MG63 (cell line): ENCODE measurements around the gene LTBP1. TPM values are rescaled to one million over a fixed set of nuclear protein-coding genes. Genes with fewer than 3 reads are reported as not detected.
A peak's percentile ranks its signal among the peaks of the same experiment; 100 is the strongest.

Experiments
- DNase-seq: peaks from one replicate; pipeline ENCODE4 v3.0.0-alpha.2; 2020
- H3K27me3 ChIP-seq: fragments of 250-450 bp; sonication (Bioruptor Pico); 2 replicates; pipeline ENCODE4 v1.5.1; 2020; ENCODE audit warnings: mild to moderate bottlenecking, moderate library complexity
- H3K36me3 ChIP-seq: fragments of 250-450 bp; sonication (Bioruptor Pico); 2 replicates; pipeline ENCODE4 v1.5.1; 2020; ENCODE audit warnings: mild to moderate bottlenecking, moderate library complexity
- H3K4me3 ChIP-seq: fragments of 250-450 bp; sonication (Bioruptor Pico); 2 replicates; pipeline ENCODE4 v1.5.1; 2020; ENCODE audit warnings: mild to moderate bottlenecking, moderate library complexity
- H3K9me3 ChIP-seq: fragments of 250-450 bp; sonication (Bioruptor Pico); 2 replicates; pipeline ENCODE4 v1.5.1; 2020; ENCODE audit warnings: mild to moderate bottlenecking, moderate library complexity
- total RNA-seq: library from RNA; depleted of rRNA; stranded (reverse); fragments of >200 nt; shearing (Covaris generic); gene quantifications from 2 replicates; pipeline ENCODE4 v1.2.3, GENCODE V29; 2014; ENCODE audit warnings: low replicate concordance

Gene LTBP1
- total RNA-seq, 1 experiment from 2014 or later, result 95.7 TPM

DNA sequence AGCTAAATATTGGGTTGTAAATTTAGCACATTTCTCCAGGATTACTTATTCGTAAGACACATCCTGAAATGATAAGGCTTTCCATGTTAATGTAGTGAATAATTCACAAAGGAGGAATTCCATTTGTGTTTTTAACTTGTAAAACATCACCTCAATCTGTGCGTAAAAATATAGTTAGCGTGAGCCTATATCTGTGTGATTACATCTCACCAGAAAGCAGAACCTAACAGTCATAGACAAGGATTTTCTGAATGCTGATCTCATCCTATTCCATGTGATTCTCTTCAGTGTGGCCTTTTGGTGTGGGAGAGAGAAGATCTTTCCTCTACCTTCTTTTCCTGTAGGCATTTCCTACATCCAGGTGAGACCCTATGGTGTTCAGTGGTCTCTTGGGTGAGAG, 266.5 kb downstream of the LTBP1 start:
- H3K27me3 ChIP-seq, result no peaks in the 10 kb centered on the region
- H3K9me3 ChIP-seq, result no peaks in the 10 kb centered on the region
- no peak for DNase-seq
- H3K36me3 ChIP-seq, result peaks cover 5% of the 10 kb centered on the region; the same call in 1 of the 2 replicates
- no peak overlapping the region for H3K4me3 ChIP-seq

- DNase-seq, result peak; percentile 43
- peaks cover 7% of the 10 kb centered on the region; the same call in 1 of the 2 replicates for H3K36me3 ChIP-seq
- no peaks in the 10 kb centered on the region for H3K27me3 ChIP-seq
- H3K9me3 ChIP-seq, result no peaks in the 10 kb centered on the region
- no peak overlapping the region for H3K4me3 ChIP-seq
Observed at GRCh38 chr2:33213648-33214047, 266.9 kb downstream of the LTBP1 start.

GRCh38 chr2:33214436-33214835, 267.7 kb downstream of the LTBP1 start:
- no peak for DNase-seq

GRCh38 chr2:33214857-33215256, 268.1 kb downstream of the LTBP1 start:
- H3K9me3 ChIP-seq, result no peaks in the 10 kb centered on the region
- H3K27me3 ChIP-seq, result no peaks in the 10 kb centered on the region
- peaks cover 9% of the 10 kb centered on the region; the same call in 1 of the 2 replicates for H3K36me3 ChIP-seq
- no peak for DNase-seq
- H3K4me3 ChIP-seq, result no peak overlapping the region

More at GRCh38 chr2:33214436-33214835, 267.7 kb downstream of the LTBP1 start:
- H3K27me3 ChIP-seq, result no peaks in the 10 kb centered on the region
- H3K9me3 ChIP-seq, result no peaks in the 10 kb centered on the region
- no peak overlapping the region for H3K4me3 ChIP-seq
- peaks cover 9% of the 10 kb centered on the region; the same call in 1 of the 2 replicates for H3K36me3 ChIP-seq

GRCh38 chr2:33215299-33215698, 268.5 kb downstream of the LTBP1 start:
- Histone ChIP-seq H3K4me3 (no peak overlapping the region), H3K36me3 (0 out of 2 replicates have a peak, but pooled peaks cover 9% of the 10 kb centered on the region), H3K27me3 (no peaks in the 10 kb centered on the region), H3K9me3 (no peaks in the 10 kb centered on the region)
- peak; percentile 89 for DNase-seq

- Histone ChIP-seq H3K9me3 (no peaks in the 10 kb centered on the region), H3K4me3 (no peak overlapping the region), H3K36me3 (0 out of 2 replicates have a peak, but pooled peaks cover 9% of the 10 kb centered on the region), H3K27me3 (no peaks in the 10 kb centered on the region)
- no peak for DNase-seq
Observed at GRCh38 chr2:33215983-33216382, 269.2 kb downstream of the LTBP1 start.

GRCh38 chr2:33216508-33217182, 269.9 kb downstream of the LTBP1 start:
- H3K36me3 ChIP-seq, result peaks cover 14% of the 10 kb centered on the region; the same call in 1 of the 2 replicates
- DNase-seq, result peak; percentile 89
- H3K4me3 ChIP-seq, result no peak overlapping the region
- no peaks in the 10 kb centered on the region for H3K27me3 ChIP-seq
- H3K9me3 ChIP-seq, result no peaks in the 10 kb centered on the region

- Histone ChIP-seq H3K4me3 (no peak overlapping the region), H3K9me3 (no peaks in the 10 kb centered on the region), H3K27me3 (no peaks in the 10 kb centered on the region), H3K36me3 (peaks cover 16% of the 10 kb centered on the region; the same call in 1 of the 2 replicates)
- DNase-seq, result no peak
Observed at GRCh38 chr2:33217406-33217805, 270.7 kb downstream of the LTBP1 start.

GRCh38 chr2:33219114-33219513, 272.4 kb downstream of the LTBP1 start:
- DNase-seq, result no peak
- H3K36me3 ChIP-seq, result peaks cover 25% of the 10 kb centered on the region
- H3K9me3 ChIP-seq, result no peaks in the 10 kb centered on the region
- no peak overlapping the region for H3K4me3 ChIP-seq
- no peaks in the 10 kb centered on the region for H3K27me3 ChIP-seq

GRCh38 chr2:33219850-33220275, 273.1 kb downstream of the LTBP1 start:
- H3K9me3 ChIP-seq, result no peaks in the 10 kb centered on the region; the same call in 1 of the 2 replicates
- H3K27me3 ChIP-seq, result no peaks in the 10 kb centered on the region
- H3K36me3 ChIP-seq, result peaks cover 28% of the 10 kb centered on the region
- DNase-seq, result no peak
- H3K4me3 ChIP-seq, result no peak overlapping the region

- Histone ChIP-seq H3K9me3 (no peaks in the 10 kb centered on the region; the same call in 1 of the 2 replicates), H3K4me3 (no peak overlapping the region), H3K27me3 (no peaks in the 10 kb centered on the region), H3K36me3 (peaks cover 31% of the 10 kb centered on the region)
- DNase-seq, result no peak
Observed at GRCh38 chr2:33220533-33220932, 273.8 kb downstream of the LTBP1 start.

DNA sequence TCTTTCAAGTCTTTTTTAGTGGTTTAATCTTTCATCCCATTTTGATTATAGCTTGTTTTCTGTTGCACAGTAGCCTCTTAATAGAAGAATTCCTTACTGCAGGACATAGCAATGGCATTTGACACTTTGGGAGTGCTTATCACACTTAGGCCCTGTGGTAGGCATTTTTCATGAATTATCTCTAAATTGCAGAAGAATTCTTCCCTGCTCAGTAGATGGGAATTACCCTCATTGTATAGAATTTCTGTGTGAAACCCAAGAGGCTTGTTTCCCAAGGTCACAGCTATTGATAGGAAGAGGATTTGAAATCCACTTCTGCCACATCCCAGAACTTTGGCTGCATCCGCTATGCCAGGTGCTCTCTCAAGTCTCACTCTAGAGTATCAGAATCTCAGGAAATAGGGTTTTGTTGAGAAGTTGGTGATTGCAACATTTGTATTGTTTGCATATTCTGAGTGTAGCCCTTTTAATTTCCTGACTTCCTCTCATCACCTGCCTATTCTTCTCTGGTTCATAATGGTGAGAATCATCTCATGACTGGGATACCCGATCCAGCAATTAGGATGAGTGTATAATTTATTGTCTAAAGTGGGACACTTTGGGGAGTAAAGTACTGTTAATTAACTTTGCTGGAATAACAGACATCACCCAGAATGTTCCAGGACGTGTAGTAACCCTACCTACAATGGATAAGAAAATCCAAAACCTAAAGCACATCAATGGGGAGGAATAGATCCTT, 274.5 kb downstream of the LTBP1 start:
- Histone ChIP-seq H3K9me3 (no peaks in the 10 kb centered on the region; the same call in 1 of the 2 replicates), H3K4me3 (no peak overlapping the region), H3K36me3 (peaks cover 31% of the 10 kb centered on the region), H3K27me3 (no peaks in the 10 kb centered on the region)
- no peak for DNase-seq

DNA sequence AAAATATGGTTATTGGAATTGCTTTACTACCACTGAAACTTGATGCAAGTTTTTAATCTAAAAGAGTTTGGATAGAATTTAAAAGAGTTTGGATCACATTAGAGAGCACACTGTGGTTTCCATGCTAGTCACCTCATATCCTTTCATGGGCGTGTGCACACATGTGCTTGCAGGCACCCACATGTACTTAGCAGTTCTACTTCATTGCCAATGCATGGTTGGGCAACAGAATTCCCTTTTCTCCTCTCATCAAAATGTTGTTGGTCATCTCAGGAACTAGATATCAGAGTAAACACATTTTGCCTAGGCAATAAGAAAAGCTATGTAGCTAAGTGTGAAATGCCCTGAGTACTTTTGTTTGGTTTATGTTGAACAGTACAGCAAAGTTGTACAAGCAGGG, 275.6 kb downstream of the LTBP1 start:
- Histone ChIP-seq H3K36me3 (peaks cover 33% of the 10 kb centered on the region), H3K9me3 (no peaks in the 10 kb centered on the region; the same call in 1 of the 2 replicates), H3K27me3 (no peaks in the 10 kb centered on the region), H3K4me3 (no peak overlapping the region)
- DNase-seq, result no peak

- Histone ChIP-seq H3K36me3 (peaks cover 26% of the 10 kb centered on the region), H3K4me3 (no peak overlapping the region), H3K27me3 (no peaks in the 10 kb centered on the region), H3K9me3 (no peaks in the 10 kb centered on the region; the same call in 1 of the 2 replicates)
- no peak for DNase-seq
Observed at GRCh38 chr2:33223856-33224255, 277.1 kb downstream of the LTBP1 start.

- no peaks in the 10 kb centered on the region for H3K27me3 ChIP-seq
- H3K36me3 ChIP-seq, result peaks cover 26% of the 10 kb centered on the region
- no peak for DNase-seq
- no peak overlapping the region for H3K4me3 ChIP-seq
- H3K9me3 ChIP-seq, result no peaks in the 10 kb centered on the region; the same call in 1 of the 2 replicates
Observed at GRCh38 chr2:33225350-33225749, 278.6 kb downstream of the LTBP1 start.

GRCh38 chr2:33226546-33226945, 279.8 kb downstream of the LTBP1 start:
- Histone ChIP-seq H3K9me3 (no peaks in the 10 kb centered on the region; the same call in 1 of the 2 replicates), H3K36me3 (peaks cover 22% of the 10 kb centered on the region), H3K4me3 (no peak overlapping the region)

GRCh38 chr2:33229646-33230045, 282.9 kb downstream of the LTBP1 start:
- no peaks in the 10 kb centered on the region; the same call in 1 of the 2 replicates for H3K9me3 ChIP-seq
- H3K27me3 ChIP-seq, result no peaks in the 10 kb centered on the region
- H3K36me3 ChIP-seq, result peaks cover 13% of the 10 kb centered on the region
- DNase-seq, result no peak
- no peak overlapping the region for H3K4me3 ChIP-seq

More at GRCh38 chr2:33226546-33226945, 279.8 kb downstream of the LTBP1 start:
- DNase-seq, result no peak
- H3K27me3 ChIP-seq, result no peaks in the 10 kb centered on the region
